GM21381 (cell line): ENCODE results near the gene PPP1R14D.

Source experiments
- ATAC-seq: cut with Tn5 transposase; IDR thresholded peaks from one replicate; pipeline ENCODE4 v1.9.1; 2021; ENCODE audit warnings: mild to moderate bottlenecking, moderate library complexity; ENCODE audit not compliant: unreplicated experiment

The PPP1R14D gene

DNA sequence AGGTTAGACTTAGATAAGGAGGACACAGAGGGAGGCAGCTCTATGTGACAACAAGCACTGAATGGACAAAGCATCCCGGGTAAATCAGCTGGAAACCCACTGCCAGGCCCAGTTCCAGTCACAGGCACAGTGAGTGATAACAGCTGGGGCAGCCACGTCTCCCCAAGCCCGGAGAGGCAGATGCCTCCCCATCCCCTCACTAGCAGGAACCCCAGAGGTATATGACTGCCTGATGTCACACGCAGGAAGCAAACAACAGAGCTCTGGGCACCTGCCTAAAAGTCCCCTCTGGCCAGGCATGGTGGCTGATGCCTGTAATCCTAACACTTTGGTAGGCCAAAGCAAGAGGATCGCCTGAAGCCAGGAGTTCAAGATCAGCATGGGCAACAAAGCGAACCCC lies 40.5 kb downstream of the PPP1R14D start:
- no peak for ATAC-seq

DNA sequence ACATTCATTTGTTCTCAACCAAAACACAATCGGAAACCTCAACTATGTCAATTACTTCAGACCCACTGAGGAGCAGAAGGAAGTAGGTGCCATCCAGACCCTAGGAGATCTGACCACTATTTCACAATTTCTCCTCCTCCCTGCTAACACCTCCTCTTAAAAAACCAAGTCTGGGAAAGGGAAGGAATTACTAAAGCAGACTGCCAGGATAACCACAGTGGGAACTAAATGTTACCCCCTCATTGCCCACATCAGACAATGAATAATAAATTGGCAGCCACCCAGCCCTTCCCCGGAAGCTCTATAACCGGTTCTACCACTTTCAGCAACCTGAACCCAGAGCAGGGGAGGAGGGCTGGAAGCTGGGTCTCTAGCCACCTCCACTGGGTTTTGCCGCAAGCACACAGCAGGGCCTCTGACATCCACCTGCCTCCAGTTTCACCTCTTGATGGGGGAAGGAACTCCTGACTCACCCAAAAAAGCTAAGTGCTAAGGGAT lies 41.1 kb downstream of the PPP1R14D start:
- no peak for ATAC-seq

DNA sequence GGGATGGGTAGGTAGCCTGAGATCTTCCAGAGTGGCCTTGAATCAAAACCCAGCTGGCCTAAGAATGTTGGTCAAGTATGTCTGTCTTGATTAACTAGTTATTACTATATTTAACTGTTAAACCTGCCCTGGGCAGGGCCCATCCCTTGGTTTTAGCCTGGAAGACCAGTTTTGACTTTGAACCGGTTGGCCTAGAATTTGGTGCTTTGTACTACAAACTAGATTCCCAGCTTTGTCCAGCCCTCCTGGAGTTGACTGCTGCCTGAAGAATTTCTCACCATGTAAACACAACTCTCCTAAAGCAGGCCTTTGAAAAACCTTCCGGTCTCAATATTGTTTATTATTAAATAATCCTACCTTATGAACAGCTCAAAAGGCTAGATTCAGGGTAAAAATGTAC lies 42.7 kb downstream of the PPP1R14D start:
- no peak for ATAC-seq

DNA sequence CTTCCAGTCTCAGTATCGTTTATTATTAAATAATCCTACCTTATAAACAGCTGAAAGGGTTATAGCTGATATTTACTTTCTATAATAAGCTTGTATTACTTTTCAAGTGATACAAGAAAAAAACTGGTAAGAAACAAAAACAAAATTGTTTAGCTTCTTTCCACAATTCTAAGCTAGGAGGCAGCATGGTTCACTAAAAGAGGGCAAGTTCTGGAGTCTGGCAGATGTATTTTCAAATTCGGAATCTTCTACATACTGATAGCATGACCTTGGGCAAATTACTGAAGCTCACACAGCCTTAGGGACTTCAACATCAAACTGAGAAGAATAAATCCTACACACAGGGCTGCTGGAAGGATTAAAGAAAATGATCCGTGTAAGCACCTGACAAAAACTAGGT lies 43.3 kb downstream of the PPP1R14D start:
- no peak for ATAC-seq

DNA sequence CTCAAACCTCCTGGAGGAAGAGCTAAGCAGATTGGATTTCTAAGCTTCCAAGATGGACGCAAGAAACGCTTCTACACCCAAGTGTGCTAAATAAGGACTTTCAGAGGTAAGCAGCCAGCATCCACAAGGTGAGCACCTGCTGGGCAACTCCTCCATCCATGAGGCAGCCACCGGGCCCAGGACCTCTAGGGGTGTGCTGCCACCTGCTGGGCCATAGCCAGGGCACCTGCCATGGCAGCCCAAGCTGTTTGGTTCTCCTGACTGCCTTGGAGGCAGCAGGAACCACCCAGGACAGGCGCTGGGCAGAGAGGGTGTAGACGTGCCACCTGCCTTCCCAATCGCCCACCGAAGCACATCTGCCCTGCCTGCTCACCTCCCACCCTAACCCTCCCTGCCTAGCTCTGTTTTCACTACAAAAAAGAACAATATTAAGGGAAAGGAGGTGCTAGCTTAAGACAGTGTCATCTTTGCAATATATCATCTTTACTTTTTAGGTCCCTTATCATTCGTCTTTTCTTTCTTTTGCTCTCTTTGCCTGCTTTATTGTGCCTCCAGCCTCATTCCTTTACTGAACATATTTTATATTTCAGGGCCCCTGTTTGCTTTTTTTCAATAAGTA lies 45.8 kb downstream of the PPP1R14D start:
- no peak for ATAC-seq

DNA sequence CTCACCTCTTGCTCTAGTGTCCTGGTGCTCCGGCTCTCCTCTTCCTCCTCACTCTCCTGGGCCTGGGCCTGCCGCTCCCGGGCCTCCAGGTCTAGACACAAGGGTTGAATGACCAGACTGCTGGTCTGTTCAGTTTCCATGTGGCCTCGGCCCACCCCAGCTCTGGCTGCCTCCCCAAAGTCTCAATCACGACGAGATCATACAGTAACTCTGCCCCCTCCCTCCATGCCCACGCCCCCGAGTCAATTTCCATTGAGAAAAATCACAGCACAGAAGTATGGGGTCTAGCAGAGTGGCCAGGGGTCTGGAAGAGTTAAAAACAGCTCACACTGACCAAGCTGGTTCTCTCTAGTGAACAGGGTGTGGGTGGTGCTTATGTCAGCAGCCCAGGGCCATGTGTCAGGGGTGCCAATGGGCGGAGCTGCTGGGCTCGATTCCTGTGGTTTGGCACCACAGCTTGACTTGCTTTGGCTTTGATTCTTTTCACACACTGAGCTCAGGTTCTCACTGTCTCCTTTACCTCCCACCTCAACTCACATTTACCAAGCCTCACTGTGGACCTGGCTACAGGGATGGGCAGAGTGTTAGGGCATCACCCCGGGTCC lies 51.9 kb downstream of the PPP1R14D start:
- no peak for ATAC-seq

DNA sequence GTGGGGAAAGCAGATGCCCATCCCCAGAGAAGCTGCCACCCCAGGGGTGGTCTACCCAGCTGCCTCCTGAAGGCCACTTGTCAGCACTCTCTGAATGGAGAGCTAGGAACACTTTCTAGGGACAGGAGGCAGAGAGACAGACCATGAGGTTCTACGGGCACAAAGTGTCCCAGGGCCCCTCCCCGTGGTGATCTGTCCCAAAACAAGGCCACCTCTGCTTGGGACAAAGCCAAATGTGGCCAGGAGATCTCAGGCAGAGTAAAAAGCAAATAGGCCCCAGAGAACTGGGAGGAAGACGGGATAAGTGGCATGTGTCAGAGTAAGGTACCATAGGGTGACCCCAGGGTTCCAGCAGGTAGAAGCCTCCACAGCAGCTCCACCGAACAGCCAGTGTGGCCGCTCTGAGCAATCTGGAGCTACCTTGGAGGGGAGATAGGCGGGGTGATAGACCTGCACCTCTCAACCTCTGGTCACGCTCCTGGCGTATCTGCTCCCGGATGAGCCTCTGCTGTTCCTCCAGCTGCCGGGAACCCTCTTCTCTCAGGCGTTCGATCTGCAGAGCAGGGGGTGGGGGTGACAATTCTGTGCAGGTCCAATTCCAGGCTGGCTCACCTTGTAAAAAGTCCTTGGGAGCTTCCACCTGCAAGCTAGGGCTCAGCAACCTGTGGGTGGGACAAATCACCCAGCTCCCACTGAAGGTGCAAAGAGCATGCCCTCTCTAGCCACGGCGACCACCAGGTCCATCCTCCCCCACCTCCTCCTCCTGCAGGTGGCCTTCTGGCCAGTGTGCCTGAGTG lies 52.6 kb downstream of the PPP1R14D start:
- no peak for ATAC-seq

DNA sequence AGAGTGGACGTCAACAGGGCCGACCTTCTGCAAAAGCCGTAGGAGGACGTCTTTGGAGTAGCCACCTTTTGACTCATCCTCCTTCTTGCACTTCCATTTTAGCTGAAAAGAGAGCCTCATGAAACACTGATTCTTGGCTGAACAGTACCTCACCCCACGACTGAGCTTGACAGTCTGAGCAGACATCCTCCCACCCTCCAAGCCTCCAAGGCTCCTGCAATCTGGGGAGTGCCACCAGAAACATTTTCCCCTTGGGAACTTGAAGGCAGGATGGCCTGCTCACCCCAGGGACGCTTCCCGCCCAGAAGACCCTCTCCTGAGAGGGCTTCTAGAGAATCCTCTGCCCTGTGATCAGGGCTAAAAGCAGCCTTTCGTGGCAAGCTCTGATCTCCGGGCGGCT lies 53.5 kb downstream of the PPP1R14D start:
- no peak for ATAC-seq

DNA sequence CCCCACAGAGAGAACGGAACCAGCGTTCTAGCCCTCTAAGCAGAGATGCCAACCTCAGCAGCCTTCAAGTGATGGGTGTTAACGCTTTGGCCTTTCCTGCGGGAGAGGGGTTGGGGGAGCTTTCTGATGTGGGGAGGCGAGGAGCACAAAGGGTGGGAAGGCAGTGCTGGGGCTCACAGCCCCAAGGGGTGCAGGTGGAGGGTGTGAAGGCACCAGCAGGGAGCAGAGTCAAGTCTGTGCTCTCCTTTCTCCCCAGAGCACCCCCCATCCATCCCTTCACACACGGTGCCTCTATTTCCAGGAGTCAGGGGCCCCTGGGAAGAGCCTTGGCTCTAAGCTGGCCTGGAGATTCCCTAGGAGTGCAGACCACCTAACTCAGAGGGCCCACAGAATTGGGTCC lies 54.6 kb downstream of the PPP1R14D start:
- no peak for ATAC-seq

DNA sequence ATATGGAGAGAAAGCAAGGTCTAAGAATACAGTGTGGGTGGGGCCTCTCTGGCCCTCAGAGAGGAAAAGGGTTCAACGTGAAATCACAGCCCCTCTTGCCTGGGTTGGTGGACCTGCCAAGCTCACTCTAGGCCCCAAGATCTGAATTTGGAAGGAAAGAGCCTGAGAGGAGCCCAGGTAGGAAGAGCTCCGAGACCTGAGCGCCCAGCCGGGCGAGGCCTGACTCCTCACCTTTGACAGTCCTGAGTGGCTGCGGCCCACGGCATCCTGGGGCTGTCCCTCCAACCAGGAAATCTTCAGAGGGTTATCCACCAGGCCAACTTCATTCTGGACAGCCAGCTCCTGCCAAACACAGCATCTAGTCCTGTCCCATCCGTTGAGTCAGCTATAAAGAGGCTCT lies 55.0 kb downstream of the PPP1R14D start:
- ATAC-seq: no peak

DNA sequence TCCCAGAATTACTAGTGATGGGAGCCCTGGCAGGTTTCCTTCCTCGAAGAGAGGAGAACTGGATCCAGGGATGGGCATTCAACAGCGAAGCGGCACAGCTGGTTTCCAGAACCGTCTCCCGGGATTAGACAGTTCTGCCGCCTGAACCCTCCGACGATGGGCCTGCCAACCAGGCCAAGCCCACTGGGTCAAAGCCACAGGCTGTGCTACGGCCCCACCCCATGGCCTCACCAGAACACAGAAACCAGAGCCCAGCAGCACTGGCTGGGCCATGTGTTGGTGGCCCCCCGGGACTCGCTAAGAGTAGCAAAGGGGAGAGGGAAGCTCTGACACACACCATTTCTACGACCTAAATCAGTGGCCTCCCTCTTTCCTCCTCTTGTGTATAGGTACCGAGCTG lies 56.5 kb downstream of the PPP1R14D start:
- ATAC-seq: no peak

DNA sequence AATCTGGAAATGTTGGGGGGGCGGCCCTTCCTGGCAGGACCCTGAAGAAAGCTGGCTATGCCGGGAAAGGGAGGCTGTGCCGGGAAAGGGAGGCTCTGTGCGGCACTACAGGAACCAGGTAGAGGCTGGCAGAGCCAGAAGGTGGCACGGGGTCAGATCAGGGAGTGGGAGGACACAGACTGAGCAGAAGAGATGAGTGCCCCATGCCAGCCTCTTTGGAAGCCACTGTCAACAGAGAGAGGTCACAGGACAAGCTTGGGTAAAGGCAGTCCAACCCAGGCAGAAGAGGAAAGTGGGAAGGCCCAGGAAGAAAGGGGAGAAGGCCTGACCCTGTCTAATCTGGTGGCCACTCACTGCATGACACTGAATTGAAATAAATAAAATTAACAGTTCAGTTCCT lies 57.3 kb downstream of the PPP1R14D start:
- ATAC-seq: no peak

DNA sequence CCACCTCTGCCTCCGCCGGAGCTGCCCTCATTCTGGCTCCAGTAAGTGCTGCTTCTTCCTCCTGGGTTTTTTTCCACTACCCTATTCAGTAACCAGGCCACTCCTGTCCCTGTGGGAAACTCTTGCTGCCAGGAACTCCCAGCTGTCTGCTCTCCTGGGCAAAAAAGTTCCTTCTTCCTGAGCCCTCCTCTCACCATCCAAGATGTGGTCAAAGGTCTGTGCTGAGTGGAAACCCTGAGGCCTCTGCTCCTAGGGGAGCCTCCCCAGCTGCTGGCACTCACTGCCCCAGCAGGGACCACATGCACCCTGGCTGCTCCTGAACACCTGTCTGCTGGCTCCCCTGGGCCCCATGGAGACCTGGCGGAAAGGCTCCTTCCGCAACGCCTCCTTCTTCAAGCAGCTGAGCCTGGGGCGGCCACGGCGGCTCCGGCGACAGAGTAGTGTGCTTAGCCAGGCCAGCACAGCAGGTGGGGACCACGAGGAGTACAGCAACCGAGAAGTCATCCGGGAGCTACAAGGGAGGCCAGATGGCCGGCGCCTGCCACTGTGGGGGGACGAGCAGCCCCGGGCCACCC lies 58.3 kb downstream of the PPP1R14D start:
- ATAC-seq: no peak

DNA sequence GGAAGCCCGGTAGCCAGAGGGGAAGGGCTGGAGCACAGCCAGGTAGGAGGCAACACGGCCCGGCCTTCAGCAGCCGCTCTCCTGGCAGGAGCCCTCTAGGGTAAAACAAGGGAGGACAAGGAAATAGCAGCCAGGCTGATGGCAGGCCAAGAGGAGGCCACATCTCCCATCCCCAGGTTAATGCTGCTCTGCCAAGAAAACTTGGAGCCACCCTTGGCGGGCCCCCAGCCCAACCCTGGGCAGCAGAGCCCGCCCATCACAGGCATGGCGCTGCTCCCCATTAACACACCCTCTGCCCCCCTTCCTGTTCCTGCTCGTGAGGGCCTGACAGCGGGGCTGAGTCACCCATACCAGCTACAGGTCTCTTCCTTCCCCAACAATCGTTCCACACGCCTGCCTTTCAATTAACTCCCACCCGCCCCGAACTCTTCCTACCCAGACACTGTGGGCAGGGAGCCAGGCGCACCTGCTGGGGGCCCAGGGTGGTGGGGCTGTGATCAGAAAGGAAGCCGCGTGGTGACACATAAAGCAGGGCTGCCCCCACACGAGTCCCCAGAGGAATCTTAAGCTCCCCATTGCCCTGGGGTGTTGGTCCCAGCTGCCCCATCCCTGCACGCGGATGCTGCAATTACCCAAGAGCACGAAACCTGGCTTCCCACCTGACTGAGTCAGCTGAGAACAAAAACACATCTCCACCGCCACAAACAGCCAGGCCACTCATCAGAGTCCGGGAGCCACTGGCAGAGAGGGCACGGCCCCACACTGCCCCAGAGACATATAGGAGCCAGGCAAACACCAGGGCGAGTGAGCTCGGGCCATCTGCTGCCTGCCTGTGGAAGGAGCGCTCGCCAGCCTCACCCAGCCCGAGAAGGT lies 59.0 kb downstream of the PPP1R14D start, which contains the start of gene C15orf62:
C15orf62 (plus strand) TSS at position 707 of the 873 bp plus-strand sequence. CDS start 516 bp downstream, outside the sequence.
- ATAC-seq: peak; percentile 35

DNA sequence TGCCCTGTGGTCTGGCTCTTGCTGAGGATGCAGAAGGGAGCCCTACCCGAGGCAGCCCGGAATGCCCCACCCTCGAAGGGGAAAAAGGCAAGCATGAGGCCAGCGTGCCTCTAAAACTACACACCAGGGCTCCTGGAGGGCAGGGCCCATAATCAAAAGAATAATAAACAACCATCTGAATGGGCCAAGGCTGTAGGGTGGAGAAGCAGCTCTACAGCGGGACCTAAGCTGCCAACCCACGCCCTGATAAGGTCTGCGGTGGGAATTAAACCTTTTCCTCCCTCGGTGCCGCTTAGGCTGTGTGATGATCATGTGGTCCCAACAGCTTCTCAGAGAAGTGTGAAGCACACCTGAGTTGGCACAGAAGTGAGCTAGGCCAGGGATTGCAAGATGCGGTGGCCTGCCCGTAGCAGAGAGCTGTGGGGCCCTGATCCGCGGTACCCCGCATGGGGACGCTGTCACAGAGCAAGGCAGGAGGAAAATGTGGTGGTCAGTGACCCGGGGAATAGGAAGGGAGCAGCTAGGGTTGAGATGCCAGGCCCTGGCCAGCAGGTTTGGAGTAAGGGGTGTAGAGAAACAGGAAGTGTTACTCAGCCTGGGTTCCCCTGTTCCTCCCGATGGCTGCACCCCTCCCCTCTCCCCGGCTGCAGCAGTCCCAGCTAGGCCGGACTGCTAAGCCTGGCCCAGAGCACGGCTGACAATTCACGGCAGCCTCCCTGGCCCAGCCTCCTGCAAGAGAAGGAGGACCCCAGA lies 59.8 kb downstream of the PPP1R14D start:
- no peak for ATAC-seq

DNA sequence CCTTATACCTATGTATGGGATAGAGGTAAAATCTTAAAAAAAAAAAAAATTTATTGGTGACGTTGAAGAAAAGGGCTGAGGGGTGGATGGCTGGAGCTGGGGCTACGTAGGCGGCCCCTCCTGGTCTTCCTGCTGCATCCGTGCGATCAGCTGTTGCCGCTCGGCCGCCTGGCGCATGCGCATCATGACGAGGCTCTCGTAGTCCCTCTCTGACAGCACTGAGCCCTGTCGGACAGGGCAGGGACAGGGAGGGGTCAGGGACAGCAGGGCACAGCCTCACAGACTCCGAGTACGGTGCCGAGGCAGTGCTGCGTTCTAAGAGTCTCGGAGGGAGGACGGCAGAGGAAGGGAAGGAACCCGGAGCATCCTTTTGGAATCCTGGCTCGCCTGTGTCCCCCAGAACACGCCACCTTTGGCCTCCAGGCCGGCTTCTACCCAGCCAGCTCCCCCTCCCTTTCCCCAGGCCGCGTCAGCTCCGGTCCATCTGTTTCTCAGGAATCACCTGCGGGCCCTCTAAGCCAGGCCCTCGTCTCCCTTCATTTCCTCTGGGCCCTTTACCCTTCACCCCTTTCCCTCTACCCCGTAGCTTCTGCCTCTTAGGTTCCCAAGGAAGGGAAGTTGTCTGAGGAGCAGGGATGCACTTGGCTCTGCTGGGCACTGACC lies 60.5 kb downstream of the PPP1R14D start:
- no peak for ATAC-seq

DNA sequence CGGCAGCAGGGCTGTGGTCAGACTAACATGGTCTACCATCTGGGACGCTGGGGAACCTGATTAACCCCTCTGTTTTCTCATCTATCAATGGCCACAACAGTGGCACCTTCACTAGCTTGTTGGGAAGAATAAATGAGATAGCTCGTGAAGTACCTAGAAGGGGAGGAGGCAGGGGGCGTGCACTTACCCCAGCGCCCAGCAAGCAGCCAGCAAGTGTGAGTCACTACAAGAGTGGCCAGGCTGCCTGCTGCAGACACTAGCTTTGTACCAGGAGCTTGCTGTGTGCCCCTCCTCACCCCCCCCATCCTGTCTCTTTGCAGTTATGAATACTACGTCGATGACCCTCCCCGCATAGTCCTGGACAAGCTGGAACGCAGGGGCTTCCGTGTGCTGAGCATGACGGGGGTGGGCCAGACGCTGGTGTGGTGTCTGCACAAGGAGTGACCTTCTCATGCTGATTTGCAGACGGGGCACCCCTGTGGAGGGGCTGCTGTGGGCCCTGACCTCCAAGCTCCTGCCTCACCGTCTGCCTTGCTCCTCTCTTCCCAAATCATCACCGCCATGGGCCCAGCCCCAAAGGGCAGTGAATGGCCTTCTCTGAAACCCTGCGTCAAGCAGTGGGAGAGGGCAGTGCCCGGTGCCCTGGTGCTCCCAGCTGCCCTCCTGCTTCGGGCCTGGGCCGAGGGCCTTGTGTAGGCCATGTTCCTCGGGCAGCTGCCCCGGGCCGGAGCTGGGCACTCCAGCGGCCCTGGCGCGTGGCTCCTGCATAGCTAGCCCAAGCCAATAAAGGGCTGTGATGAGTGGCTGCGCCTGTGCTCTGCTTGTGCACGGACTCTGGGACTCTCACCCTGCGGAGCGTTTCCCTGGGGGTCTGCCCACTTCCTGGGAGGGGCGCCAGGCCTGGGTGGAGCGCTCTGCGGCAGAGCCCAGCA lies 61.3 kb downstream of the PPP1R14D start:
- ATAC-seq: no peak

DNA sequence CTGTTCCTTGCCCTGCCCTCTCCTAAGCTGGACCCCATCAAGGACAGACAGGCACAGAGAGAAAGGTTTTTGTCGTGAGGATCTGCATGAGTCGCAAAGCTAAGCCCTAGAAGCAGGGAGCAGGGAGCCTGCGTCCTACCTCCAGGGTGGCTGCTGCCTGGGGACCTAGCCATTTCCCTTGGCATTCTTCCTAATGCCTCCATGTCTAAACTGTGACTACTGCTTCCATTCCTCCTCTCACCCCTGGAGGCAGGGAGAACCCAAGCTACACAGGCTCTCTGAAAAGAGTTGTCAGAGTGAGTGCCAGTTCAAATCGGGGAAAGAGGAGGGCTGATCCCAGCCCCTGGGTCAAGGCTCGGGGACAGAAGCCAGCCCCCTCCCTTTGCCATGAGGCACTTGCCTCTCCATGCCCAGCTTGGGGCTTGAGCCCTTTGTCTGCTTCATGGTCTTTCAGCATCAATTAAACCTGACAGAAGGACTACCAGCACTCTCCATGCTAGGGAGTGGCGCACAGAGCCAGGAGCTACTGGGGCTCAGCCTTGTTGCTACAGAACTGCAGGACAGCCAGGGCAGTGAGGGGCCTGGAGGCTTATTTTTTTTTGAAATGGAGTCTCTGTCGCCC lies 62.2 kb downstream of the PPP1R14D start:
- no peak for ATAC-seq
